Panc1 (cell line): Measurements from ENCODE around the gene E4F1.

Source experiments
- POLR2AphosphoS5 ChIP-seq: IDR thresholded peaks from 2 replicates; pipeline ENCODE4 v1.6.1; 2012; ENCODE audit warnings: mild to moderate bottlenecking, low read depth, low read length, moderate library complexity
- TF ChIP-seq, protein P1 (sequence below): fragments of 450-650 bp; IDR thresholded peaks from 2 replicates; pipeline ENCODE4 v1.5.1; 2017; ENCODE audit warnings: mild to moderate bottlenecking
- TF ChIP-seq, protein P2 (sequence below), 2 experiments: IDR thresholded peaks; 2 replicates each; pipeline ENCODE4 v1.6.1; 2011 to 2012; ENCODE audit warnings: low read depth in 2 of 2, control low read depth in 1 of 2, low read length in 1 of 2, mild to moderate bottlenecking in 1 of 2, moderate library complexity in 1 of 2; ENCODE audit not compliant: insufficient read depth in 1 of 2

GRCh38 chr16:2211923-2212347, 11.5 kb upstream of the E4F1 start:
- TF ChIP-seq, protein P1, sequence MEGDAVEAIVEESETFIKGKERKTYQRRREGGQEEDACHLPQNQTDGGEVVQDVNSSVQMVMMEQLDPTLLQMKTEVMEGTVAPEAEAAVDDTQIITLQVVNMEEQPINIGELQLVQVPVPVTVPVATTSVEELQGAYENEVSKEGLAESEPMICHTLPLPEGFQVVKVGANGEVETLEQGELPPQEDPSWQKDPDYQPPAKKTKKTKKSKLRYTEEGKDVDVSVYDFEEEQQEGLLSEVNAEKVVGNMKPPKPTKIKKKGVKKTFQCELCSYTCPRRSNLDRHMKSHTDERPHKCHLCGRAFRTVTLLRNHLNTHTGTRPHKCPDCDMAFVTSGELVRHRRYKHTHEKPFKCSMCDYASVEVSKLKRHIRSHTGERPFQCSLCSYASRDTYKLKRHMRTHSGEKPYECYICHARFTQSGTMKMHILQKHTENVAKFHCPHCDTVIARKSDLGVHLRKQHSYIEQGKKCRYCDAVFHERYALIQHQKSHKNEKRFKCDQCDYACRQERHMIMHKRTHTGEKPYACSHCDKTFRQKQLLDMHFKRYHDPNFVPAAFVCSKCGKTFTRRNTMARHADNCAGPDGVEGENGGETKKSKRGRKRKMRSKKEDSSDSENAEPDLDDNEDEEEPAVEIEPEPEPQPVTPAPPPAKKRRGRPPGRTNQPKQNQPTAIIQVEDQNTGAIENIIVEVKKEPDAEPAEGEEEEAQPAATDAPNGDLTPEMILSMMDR = no peak
- TF ChIP-seq, protein P2, sequence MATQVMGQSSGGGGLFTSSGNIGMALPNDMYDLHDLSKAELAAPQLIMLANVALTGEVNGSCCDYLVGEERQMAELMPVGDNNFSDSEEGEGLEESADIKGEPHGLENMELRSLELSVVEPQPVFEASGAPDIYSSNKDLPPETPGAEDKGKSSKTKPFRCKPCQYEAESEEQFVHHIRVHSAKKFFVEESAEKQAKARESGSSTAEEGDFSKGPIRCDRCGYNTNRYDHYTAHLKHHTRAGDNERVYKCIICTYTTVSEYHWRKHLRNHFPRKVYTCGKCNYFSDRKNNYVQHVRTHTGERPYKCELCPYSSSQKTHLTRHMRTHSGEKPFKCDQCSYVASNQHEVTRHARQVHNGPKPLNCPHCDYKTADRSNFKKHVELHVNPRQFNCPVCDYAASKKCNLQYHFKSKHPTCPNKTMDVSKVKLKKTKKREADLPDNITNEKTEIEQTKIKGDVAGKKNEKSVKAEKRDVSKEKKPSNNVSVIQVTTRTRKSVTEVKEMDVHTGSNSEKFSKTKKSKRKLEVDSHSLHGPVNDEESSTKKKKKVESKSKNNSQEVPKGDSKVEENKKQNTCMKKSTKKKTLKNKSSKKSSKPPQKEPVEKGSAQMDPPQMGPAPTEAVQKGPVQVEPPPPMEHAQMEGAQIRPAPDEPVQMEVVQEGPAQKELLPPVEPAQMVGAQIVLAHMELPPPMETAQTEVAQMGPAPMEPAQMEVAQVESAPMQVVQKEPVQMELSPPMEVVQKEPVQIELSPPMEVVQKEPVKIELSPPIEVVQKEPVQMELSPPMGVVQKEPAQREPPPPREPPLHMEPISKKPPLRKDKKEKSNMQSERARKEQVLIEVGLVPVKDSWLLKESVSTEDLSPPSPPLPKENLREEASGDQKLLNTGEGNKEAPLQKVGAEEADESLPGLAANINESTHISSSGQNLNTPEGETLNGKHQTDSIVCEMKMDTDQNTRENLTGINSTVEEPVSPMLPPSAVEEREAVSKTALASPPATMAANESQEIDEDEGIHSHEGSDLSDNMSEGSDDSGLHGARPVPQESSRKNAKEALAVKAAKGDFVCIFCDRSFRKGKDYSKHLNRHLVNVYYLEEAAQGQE (IDR thresholded peaks at IDR 0.05; ENCODE audit: insufficient read depth in 1 of 2, low read depth in 2 of 2, low read length in 1 of 2) = no peak
- TF ChIP-seq POLR2AphosphoS5 = no peak
